ENCODE results near the gene SLC16A3.

- no peak for TF ChIP-seq CTCF (IDR thresholded peaks at IDR 0.05)
- no peak for TF ChIP-seq POLR2A (IDR thresholded peaks at IDR 0.05)
- no peak for TF ChIP-seq POLR2AphosphoS5 (IDR thresholded peaks at IDR 0.05)
Measured at GRCh38 chr17:82187500-82187899, 41.3 kb upstream of the SLC16A3 start.

All from breast epithelium (tissue), 3 donors.